Activated gamma-delta T cell treated with anti-CD3 and anti-CD28 coated beads, Interleukin-2, amount 50 U/mL, for 16 hours (primary cell): ENCODE measurements around the gene SLC25A26.
"Not testable (repeated sequence)": the region's sequence is repeated elsewhere in the genome, so short reads cannot be mapped to it uniquely, and the experiment has no call there.

ENCODE experiments used
- DNase-seq: peaks from one replicate; pipeline ENCODE4 v3.0.0-alpha.2; 2020; ENCODE audit warnings: low read depth

The SLC25A26 gene, protein sequence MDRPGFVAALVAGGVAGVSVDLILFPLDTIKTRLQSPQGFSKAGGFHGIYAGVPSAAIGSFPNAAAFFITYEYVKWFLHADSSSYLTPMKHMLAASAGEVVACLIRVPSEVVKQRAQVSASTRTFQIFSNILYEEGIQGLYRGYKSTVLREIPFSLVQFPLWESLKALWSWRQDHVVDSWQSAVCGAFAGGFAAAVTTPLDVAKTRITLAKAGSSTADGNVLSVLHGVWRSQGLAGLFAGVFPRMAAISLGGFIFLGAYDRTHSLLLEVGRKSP

DNA sequence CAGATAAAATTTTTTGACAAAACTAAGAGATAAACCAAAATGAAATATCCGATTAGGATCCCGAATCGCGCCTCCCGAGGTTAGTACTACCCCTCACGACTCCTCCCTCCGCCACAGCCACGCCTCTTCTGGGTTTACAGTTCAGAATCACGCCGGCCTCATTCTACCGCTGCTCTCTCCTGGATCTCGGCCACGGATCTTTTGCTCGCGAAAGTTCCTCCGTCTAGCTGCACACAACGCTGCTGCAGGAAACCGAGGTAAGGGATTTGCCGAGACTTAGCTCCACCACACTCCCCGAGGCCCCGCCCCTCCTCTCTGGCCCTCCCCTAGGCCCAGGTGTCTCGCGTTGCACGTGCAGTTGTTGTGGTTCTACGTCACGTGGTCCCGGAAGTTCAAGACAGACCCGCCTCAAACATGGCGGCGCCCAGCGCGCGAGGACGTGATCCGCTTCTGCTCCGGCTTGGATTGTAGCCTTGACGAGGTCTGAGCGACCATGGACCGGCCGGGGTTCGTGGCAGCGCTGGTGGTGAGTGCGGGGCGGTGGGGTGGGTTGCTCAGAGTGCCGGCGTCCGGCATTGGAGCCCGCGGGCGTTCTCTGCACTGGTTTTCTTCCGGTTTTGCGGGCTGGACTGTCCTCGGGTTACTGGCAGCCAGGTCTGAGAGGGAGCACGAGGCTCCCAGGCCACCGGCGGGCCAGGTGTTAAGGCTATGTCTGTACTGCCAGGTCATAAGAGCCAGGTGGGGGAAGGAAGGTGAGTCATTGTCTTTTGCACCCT lies at the start of gene SLC25A26:
Gene SLC25A26 (plus strand): TSS at position 400 of the 776 bp plus-strand sequence. CDS start 94 bp downstream, at position 494.
- DNase-seq = peak; percentile 94

DNA sequence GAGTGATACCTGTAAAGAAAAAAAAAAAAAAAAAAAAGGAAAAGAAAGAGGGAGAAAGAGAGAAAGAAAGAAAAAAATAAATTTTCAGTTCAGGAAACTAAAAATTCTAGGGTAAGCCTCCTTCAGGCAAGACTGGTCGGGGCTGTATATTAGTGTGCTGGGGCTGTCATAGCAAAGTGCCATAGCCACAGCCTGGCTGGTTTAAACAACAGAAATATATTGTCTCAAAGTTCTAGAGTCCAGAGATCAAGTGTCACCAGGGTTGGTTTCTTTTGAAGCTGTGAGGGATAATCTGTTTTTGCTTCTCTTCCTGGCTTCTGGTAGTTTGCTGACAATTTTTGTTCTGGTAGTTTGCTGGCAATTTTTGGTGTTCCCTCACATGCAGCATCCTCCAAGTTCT lies 48.4 kb upstream of the SLC25A26 start:
- no peak for DNase-seq

DNA sequence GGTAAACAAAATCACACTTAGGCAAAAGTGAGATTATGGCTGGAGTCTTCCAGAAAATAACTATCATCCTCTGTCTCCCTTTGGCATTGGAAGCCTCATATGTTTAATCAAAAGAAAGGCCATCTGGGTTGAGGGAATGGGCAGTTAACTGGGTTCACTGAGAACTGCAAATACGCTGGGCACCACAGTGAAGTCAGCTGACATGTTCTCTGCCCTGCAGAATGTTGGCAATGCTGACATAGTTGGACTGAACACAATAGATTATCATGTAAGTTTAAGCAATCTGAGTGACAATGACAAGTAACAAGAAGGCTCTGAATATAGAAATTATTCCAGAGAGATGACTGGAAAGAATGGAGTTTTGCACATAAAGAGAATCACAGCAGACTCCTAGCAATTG lies 43.8 kb upstream of the SLC25A26 start:
- no peak for DNase-seq

DNA sequence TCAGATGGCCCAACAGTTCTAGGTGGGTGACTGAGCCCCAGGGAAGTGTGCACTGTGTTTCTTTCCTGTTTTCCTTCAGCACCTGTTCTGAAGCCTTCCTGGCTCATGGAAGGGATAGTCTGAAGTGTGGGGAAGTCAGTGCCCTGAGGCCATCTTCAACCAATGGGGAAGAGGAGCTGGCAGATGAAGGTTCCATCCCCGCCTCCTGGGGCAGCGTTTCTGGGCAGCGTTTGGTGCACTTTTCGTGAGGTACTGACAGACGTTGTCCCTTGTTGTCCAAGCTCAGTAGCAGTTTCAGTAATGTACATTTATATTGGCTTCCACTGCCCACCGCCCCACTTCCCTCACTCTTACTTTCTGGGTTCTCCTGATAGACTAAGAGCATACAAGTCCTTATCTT lies 42.6 kb upstream of the SLC25A26 start:
- no peak for DNase-seq

DNA sequence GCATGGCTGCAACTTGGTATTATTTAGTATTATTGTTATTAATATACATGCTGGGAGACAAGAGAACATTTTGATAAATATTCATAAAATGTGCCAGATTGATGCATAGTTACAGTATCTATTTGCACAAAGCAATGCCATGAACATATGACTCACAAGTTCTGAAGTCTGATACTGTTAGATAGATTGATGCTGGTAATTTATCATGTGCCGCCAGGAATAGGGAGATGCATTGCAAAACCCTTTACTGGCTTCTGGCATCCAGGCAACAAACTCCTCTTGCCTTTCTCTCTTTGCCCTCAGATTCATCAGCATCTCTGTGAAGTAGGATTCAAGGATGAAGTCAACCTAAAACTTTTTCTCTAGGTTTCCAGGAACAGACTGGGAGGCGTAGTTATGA lies 41.0 kb upstream of the SLC25A26 start:
- no peak for DNase-seq

DNA sequence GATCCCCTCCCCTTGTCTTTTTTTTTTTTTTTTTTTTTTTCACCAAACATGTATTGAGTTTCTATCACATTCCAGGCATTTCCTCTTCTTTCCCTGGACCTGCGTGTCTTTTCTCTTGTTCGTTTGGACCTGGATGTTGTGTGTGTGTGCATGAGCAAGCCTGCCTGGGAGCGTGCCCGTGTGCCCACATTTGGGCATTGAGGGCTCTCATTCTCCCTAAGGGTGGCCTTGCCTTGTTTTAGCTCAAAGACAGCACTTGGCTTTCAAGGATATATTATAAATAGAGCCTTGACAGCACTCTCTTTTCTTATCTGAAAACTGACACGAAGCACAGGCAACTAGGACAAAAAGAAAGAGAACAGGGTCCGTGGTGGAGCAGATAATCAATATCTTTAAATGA lies 39.0 kb upstream of the SLC25A26 start:
- DNase-seq = no peak

DNA sequence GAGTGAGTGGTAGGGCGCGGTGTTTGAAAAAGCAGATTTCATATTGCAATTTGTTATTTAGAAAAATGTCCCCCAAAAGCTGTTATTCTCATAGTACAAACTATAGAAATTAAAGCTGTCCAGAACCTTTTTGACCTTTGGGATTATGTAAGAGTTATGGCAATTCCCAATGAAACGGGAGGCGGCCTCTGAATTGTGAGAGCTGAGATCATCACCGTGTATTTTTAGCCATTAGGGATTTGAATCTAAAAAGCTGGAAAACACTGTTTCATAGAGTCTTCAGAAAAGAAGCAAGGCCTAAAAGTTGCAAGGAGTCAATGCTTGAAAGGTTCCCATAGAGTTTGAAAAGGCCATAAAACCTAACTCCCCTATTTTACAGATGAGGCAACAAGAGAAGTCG lies 38.6 kb upstream of the SLC25A26 start:
- no peak for DNase-seq

DNA sequence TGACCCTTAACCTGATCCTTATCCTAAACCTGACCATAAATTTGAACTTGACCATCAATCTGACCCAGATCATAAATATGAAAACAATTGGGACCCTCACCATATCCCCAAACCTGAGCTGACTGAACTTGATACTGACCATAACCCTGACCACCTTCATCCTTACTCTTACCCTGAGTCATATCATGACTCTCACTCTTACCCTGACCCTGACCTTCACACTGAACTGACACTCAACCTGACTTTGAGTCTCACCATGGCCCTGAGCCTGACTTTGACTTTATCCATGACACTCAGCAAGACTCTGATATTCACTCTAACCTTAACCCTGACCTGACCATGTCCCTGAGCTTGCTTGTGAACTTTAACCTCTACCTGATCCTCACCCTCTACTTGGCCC lies 34.3 kb upstream of the SLC25A26 start:
- no peak for DNase-seq

DNA sequence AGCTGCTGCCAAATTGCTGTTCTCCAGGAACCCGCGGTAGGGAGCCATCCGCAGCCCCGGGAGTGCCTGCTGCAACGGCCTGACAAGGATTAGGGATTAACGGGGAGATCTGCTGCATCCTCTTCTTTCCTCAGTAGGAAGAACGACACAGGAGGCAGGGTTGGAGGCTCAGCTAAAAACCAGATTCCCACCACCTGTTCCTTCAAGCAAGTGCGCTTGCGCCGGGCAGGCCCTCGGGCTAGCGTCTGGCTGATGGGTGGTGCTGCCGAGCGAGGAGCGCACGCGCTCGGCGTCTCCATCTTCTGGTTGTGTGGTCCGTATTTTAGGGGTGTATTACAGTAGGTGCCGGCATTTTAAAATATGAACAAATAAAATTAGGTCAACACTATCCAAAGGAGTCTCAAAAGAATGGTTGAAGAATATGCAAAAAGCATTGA lies 25.4 kb upstream of the SLC25A26 start:
- no peak for DNase-seq

DNA sequence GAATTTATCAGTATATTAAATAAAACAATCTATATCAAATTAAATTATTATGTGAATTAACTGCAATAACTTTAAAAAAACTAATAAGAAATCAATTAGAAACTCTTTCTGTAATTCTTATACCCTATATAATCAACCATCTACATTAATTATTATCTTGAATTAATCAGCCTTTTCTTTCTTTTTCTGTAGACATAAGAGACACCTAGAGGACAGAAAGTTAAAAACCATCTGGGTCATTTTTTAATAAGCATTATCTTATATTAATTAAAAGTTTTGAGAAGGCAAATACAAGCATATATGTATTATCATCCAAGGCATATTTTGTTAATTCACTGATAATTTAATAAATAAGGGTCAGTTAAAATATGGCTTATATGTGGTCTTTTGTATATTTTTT lies 24.2 kb upstream of the SLC25A26 start:
- no peak for DNase-seq

DNA sequence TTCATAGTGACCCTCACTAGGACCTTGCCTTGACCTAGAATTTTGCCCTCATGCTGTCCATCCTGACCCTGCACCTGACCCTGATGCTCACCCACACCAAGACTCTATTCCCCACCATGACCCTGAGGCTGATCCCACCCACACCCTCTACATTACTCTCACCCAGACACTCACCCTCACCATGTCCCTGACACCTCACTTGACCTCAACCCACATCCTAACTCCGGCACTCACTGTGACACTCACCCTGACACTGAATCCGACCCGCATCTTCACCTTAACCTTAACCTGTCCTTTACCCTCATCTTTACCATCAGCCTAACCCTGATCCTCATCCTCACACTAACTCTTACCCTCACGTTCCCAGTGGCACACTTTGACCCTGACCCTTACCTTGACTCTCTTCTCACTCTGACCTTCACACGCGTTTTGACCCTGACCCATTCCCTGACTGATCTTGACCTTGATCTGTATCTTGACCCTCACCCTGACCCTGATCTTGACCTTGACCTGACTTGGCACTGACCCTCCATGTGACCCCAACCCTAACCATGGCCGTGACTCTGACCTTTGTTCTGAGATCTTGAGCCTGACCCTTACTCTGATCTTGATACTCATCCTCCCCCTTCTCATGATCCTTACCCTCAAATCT lies 22.2 kb upstream of the SLC25A26 start:
- no peak for DNase-seq

DNA sequence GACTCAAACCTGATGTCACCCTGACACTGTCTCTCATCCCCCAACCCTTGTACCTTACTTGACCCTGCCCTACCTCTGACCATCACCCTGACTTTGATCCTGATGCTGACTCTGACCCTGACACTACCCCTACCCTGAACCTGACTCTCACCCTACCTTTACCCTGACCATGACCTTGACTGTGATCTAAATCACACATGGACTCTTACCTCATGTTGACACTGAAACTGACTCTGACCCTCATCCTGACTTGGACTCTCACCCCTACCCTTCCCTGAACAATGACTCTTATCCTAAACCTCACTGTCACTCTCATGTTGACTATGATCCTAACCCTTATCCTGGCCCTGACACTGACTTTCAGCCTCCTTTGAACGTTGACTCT lies 21.7 kb upstream of the SLC25A26 start:
- DNase-seq = no peak

DNA sequence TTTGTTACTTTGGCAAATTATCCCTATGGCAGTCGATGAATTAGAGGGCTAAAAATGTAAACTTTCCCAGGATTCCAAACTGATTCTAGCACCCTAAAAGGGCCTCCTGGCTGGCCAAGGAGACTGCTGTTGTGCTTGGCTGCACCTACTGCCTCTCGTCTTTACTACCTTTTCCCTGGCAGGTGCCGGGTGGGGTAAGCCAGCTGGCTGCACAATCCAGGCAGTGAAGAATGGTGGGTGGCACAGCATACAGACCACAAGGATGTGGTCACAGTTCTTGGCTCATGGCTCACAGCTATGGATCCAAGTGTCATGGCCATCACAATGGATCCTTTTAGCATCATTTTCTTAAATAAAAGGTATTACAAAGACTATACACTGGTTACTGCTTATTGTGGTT lies 20.7 kb upstream of the SLC25A26 start:
- DNase-seq = no peak

DNA sequence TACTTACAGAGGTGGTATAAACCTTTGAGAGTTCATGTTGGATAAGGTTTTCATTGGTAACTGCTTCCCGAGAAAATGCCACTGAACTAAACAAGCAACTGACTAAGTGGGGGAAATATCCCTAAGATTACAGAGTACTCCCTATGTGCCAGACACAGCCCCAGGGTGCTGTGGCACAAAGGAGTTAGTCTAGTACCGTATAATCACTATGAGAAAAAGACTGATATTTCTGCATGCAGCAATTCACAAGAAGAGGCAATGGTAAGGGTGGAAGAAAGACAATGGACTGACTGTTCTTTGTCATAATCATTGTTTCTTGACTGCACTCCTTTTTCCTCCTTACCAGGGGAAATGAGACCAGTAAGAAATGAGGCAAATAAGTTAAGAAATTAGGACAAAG lies 20.0 kb upstream of the SLC25A26 start:
- DNase-seq = no peak

DNA sequence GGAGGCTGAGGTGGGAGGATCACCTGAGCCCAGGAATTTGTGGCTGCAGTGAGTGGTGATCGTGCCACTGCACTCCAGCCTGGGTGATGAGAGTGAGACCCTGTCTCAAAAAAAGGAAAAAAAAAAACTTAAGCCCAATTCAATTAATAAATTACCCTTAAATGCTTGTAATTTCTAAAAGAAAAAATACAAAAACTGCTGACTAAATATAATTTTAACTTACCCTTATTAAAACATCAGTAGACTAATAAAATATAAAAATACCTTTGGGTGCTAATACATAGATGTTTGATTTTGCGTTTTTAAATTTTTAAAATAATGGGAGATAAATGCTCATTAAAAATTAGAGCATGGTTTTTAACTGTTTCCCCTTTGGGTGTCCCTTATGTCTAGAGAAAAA lies 17.5 kb upstream of the SLC25A26 start:
- DNase-seq = no peak

DNA sequence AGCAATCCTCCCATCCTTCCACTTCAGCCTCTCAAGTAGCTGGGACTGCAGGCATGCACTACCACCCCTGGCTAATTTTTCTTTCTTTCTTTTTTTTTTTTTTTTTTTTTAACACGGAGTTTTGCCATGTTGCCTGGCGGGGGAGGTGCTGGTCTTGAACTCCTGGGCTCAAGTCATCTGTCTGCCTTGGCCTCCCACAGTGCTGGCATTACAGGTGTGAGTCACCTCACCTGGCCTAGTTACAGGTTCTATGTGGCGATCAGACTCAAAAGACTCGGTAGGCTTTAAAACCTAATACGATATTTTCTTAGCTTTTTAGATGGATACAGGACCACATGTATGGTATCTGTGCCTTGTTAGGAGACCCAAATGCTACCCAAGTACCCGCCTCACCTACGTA lies 14.0 kb upstream of the SLC25A26 start:
- DNase-seq = no peak

DNA sequence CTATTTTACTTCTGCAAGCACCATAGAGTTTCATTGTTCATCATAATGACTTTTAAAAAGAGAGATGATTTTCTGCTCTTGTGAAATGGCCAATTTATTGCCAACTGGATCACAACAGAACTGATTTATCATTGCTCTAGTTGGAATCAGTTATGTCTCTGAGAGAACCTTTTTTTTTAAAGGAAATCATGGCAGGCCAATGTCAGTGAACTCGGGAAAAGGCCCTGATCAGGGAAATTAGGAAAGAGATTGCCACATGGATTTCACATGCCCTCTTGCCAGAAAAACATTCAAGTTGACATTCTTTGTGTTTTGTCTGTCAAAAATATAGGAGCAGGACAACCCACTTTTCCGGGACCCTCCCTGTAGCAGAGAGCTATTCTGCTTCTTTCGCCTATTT lies 12.6 kb upstream of the SLC25A26 start:
- no peak for DNase-seq

DNA sequence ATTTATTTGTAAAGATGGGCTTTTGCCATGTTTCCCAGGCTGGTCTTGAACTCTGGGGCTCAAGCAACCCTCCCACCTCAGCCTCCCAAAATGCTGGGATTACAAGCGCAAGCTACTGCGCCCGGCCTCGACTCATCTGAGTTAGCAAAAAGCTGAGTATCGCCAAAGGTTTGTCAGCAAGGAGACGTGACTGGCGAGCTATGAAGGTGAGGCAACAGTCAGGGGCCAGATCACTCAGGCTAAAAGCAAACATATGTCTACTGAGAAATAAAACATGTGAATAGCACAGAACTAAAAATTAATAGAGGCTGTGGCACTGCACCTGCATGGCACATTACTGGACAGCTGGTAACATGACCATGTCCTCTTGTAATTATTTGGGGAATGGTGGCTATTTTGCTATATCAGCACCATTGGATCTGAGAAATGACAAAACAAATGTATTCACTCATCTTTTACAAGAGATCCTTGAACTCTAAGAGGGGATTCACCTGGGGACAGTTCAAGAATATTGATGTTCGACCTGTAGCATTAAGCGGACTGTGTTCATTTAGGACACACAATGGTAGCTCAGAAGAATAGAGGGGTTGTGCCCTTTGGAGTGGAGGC lies 10.0 kb upstream of the SLC25A26 start:
- DNase-seq = no peak

DNA sequence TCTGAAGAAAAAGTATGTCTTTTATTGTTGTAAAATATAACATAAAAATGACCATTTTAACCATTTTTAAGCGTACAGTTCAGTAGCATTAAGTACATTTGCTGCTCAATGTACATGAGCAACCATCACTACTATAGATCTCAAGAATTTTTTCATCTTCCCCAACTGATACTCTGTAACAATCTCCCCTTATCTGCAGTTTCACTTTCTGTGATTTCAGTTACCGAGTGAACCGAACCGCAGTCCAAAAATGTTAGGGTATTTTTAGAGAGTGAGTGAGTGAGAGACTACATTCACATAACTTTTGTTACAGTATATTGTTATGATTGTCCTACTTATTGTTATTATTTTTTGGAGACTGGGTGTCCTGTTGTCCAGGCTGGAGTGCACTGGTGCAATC lies 9.0 kb upstream of the SLC25A26 start:
- DNase-seq = no peak

DNA sequence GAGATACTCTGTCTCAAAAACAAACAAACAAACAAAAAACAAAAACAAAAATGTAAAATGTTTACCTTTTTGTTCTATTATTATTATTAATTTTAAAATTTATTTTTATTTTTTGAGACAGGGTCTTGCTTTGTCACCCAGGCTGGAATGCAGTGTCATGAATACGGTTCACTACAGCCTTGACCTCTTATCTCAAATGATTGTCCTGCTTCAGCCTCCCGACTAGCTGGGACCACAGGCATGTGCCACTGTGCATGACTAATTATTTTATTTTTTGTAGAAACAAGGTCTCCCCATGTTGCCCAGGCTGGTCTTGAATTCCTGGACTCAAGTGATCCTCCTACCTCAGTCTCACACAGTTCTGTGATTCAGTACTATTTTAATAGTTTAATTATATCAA lies 5.7 kb upstream of the SLC25A26 start:
- no peak for DNase-seq

DNA sequence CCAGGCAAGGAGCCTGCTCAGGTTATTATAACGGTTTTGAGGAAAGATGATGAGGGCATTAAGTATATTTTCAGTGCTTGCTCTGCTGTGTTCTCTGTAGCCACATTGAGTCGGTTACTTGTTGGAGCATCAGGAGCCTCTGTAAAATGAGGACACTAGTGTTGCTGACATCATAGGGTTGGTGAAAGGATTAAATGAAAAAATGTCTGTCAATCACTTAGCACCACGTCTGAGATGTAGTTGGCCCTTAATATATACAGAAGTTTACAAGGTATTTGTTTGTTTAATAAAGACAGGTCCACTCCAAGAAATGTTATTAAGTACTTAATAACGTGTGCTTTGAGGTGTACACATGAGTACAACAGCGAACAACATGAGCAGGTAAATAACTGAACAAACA lies 735 bp upstream of the SLC25A26 start:
- DNase-seq = no peak

DNA sequence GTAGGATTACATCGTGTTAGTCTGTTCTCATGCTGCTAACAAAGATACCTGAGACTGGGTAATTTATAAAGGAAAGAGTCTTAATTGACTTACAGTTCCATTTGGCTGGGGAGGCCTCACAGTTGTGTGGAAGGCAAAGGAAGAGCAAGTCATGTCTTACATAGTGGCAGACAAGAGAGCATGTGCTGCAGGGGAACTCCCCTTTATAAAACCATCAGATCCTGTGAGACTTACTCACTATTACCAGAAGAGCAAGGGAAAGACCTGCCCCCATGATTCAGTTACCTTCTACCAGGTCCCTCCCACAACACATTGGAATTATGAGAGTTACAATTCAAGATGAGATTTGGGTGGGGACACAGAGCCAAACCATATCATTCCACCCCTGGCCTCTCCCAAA lies 3.4 kb downstream of the SLC25A26 start:
- no peak for DNase-seq

DNA sequence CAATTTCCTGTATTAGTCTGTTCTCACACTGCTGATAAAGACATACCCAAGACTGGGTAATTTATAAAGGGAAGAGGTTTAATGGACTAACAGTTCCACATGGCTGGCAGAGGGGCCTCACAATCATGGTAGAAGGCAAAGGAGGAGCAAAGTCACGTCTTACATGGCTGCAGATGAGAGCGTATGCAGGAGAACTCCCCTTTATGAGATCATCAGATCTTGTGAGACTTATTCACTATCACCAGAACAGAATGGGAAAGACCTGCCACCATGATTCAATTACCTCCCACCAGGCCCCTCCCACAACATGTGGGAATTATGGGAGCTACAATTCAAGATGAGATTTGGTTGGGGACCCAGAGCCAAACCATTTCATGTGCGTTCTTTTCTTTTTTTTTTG lies 5.3 kb downstream of the SLC25A26 start:
- not testable (repeated sequence) for DNase-seq
